ENCODE data around the gene GMDS.

The GMDS gene

GRCh38 chr6:1901556-1901955 lies 343.8 kb downstream of the GMDS start (continued):
- no peak for TF ChIP-seq TCF4 (CRISPR knock-in tag; IDR thresholded peaks at IDR 0.05; ENCODE audit: borderline replicate concordance)
- TF ChIP-seq ZNF565 (CRISPR knock-in tag; conservative IDR thresholded peaks at IDR 0.05; ENCODE audit: low read depth), result no peak

GRCh38 chr6:1896897-1897296 lies 348.5 kb downstream of the GMDS start:
- no peak for ATAC-seq
- TF ChIP-seq PATZ1 (CRISPR knock-in tag; IDR thresholded peaks at IDR 0.05; ENCODE audit: borderline replicate concordance) (no peak), TSHZ2 (CRISPR knock-in tag; IDR thresholded peaks at IDR 0.05) (no peak), OSR1 (CRISPR knock-in tag; IDR thresholded peaks at IDR 0.05) (no peak), ZFP3 (CRISPR knock-in tag; IDR thresholded peaks at IDR 0.05) (no peak), ESRRG (CRISPR knock-in tag; IDR thresholded peaks at IDR 0.05) (no peak), ZNF8 (CRISPR knock-in tag; IDR thresholded peaks at IDR 0.05) (no peak), ZNF565 (CRISPR knock-in tag; conservative IDR thresholded peaks at IDR 0.05; ENCODE audit: low read depth) (no peak), TCF4 (CRISPR knock-in tag; IDR thresholded peaks at IDR 0.05; ENCODE audit: borderline replicate concordance) (no peak), ISL1 (CRISPR knock-in tag; IDR thresholded peaks at IDR 0.05) (no peak), ZFP30 (CRISPR knock-in tag; IDR thresholded peaks at IDR 0.05) (no peak), PPARA (CRISPR knock-in tag; IDR thresholded peaks at IDR 0.05; ENCODE audit: borderline replicate concordance) (no peak), ZNF70 (CRISPR knock-in tag; IDR thresholded peaks at IDR 0.05) (no peak), ARNTL (CRISPR knock-in tag; IDR thresholded peaks at IDR 0.05; ENCODE audit: borderline replicate concordance, low read depth) (no peak), CSDC2 (CRISPR knock-in tag; IDR thresholded peaks at IDR 0.05) (no peak), CREB5 (CRISPR knock-in tag; IDR thresholded peaks at IDR 0.05; ENCODE audit: low read depth) (no peak), GLIS3 (CRISPR knock-in tag; IDR thresholded peaks at IDR 0.05) (no peak), TOX (CRISPR knock-in tag; IDR thresholded peaks at IDR 0.05; ENCODE audit: borderline replicate concordance) (no peak), CSRNP3 (CRISPR knock-in tag; IDR thresholded peaks at IDR 0.05) (no peak)

- no peak for TF ChIP-seq CSDC2 (CRISPR knock-in tag; IDR thresholded peaks at IDR 0.05)
- no peak for TF ChIP-seq ZNF565 (CRISPR knock-in tag; conservative IDR thresholded peaks at IDR 0.05; ENCODE audit: low read depth)
- no peak for TF ChIP-seq ZC3H10 (CRISPR knock-in tag; IDR thresholded peaks at IDR 0.05)
- no peak for TF ChIP-seq BACH2 (CRISPR knock-in tag; IDR thresholded peaks at IDR 0.05; ENCODE audit: borderline replicate concordance)
- peak; percentile 69 for ATAC-seq
Observed at GRCh38 chr6:1895721-1896120, 349.7 kb downstream of the GMDS start.

- no peak for ATAC-seq
- TF ChIP-seq CSDC2 (CRISPR knock-in tag; IDR thresholded peaks at IDR 0.05), result no peak
- no peak for TF ChIP-seq POU6F1 (CRISPR knock-in tag; IDR thresholded peaks at IDR 0.05; ENCODE audit: borderline replicate concordance, low read depth)
- TF ChIP-seq CSRNP3 (CRISPR knock-in tag; IDR thresholded peaks at IDR 0.05), result no peak
- no peak for TF ChIP-seq RARB (CRISPR knock-in tag; IDR thresholded peaks at IDR 0.05)
- no peak for TF ChIP-seq TSHZ2 (CRISPR knock-in tag; IDR thresholded peaks at IDR 0.05)
Observed at GRCh38 chr6:1894954-1895353, 350.5 kb downstream of the GMDS start.

Measured in SK-N-SH treated with all-trans-retinoic acid at 6 μM for 48 hours (cell line).